HG03342 (cell line): ENCODE results near the gene LYPD4.

ENCODE experiments used
- ATAC-seq: cut with Tn5 transposase; IDR thresholded peaks from one replicate; pipeline ENCODE4 v1.9.1; 2021; ENCODE audit warnings: mild to moderate bottlenecking, moderate library complexity; ENCODE audit not compliant: unreplicated experiment

The LYPD4 gene, protein sequence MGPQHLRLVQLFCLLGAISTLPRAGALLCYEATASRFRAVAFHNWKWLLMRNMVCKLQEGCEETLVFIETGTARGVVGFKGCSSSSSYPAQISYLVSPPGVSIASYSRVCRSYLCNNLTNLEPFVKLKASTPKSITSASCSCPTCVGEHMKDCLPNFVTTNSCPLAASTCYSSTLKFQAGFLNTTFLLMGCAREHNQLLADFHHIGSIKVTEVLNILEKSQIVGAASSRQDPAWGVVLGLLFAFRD

DNA sequence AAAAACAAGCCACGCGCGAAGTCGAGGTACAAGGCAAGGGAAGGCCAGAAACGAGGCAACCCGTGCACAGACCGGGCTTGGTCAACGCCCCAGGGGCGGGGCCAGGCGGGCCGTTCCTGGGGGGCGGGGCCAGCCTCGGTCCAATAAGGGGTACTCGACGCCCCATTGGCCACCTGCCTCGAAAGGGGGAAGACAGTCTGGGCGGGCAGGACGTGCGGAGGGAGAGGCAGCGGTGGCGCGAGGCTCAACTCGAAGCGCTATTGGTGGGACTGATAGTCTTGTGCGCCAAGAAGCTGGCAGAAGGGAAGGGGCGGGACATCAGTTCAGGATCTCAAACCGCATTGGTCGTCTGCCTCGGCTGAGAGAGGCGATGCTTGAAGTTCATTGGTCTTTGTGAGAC lies at the start of gene LYPD4:
Gene LYPD4, minus strand, starts transcription at position 83 of the 400 bp plus-strand sequence. CDS start 5,398 bp downstream, outside the sequence.
- no peak for ATAC-seq

DNA sequence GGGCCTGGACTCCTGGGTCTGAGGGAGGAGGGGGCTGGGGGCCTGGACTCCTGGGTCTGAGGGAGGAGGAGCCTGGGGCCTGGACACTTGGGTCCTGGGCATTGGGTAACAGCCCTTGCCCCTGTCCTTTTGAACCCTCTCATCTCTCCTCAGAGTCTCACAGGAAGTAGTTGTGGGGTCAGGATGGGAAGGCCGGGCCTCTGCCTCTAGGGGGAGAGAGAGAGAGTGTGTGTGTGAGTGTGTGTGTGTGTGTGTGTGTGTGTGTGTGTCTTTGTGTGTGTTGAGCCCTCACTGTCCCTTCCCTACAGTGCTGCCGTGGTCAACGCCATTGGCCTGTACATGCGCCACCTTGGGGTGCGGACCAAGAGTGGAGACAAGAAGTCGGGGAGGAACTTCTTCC lies 49.4 kb upstream of the LYPD4 start:
- no peak for ATAC-seq

GRCh38 chr19:41892173-41892902 lies 47.9 kb upstream of the LYPD4 start:
- no peak for ATAC-seq

DNA sequence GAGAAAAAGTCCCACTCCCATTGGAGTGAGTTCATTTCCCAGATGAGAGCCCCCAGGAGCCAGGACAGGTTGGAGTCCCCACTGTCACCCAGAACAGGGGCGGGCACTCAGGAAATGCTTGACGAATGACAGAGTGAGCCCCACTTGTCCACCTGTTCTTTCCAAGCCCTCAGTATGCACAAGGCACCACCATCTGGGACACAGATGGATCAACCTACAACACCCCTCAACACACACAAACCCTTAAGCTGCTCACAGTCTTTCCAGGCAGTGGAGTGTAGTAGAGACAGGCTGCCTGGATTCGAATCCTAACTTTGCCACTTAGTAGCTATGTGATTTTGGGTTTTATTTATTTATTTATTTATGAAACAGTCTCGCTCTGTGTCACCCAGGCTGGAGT lies 46.5 kb upstream of the LYPD4 start:
- ATAC-seq = no peak

- ATAC-seq = no peak
These were observed 45.4 kb upstream of the LYPD4 start for GRCh38 chr19:41889896-41890295.

DNA sequence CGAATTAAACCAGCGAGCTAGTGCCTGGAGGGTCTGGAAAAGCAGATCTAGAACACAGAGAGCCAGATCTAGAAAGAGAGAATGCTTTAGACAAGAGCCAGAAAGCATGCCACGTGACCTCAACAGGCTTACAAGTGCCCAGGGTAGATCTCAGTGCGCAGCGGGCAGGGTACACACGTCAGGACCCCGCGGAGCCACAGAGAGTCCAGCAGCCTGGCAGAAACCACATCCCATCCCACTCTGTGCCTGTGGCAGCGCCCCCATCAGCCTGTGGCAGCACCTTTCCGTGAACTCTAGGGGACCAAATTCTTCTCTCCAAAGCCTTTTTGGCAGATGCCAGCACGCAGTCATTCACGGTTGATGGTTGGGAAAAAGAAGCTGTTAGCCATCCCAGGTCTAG lies 44.4 kb upstream of the LYPD4 start:
- ATAC-seq = no peak

GRCh38 chr19:41887711-41888382 lies 43.4 kb upstream of the LYPD4 start:
- no peak for ATAC-seq

DNA sequence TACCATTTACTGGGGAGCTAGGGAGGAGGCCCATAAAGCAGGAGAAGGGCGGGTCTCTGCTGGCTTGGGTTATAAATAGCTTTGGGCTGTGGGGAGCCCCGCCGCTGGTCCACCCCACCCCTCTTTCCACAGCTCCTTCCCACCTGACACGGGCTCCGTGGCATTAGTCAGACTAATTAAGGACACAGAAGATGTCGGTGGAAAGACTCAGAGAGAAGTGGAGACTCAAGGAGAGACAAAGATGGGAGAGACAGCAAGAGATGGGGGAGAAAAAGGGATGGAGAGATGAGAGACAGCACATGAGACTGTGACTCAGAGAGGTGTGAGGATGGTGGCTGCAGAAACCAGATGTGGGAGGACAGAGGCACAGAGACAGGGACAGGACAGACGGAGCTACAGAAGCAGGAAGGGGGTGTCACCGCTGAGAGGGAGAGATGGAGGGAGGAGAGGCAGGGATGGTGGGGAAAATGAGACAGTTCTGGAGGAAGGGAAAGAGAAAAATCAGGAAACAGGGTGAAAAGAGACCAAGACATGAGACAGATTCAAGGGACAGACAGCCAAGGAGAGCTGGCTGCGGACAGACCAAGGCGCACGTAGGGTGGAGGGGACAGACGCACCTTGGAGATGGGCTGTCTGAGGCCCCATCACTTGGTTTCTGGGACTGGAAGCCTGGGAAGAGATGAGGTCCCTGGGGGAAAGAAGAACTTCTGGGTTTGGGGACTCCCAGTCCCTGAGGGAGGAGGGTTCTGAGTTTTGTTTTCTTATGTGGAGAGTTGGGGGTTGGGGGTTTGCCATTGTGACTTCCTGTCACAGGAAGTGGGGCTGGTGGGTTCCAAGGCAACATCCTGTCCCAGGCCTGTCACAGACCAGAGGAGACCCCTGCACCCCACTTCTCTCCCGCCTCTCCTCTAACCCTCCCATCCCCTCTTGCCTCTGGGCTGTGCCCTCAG lies 42.6 kb upstream of the LYPD4 start:
- no peak for ATAC-seq

GRCh38 chr19:41883821-41884733 lies 39.6 kb upstream of the LYPD4 start:
- ATAC-seq = peak; percentile 69

- no peak for ATAC-seq
These were observed 39.0 kb upstream of the LYPD4 start for GRCh38 chr19:41883463-41883820.

GRCh38 chr19:41882568-41883462 lies 38.3 kb upstream of the LYPD4 start, which contains the start of gene ARHGEF1:
Gene ARHGEF1 (plus strand): TSS chr19:41883184. CDS start chr19:41888083, 4,899 bp downstream.
- ATAC-seq = no peak

DNA sequence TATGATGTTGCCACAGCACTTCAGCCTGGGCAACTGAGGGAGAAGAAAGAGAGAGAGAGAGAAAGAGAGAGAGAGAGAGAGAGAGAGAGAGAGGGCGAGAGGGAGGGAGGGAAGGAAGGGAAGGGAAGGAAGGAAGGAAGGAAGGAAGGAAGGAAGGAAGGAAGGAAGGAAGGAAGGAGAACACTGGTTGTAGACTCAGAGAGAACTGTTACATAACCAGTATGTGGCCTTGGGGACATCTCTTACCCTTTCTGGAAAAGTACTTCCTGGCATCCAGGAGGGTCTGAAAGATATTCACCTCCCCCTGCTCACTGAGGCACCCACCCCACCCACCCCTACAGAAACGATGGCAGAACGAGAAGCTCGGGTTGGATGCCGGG lies 35.8 kb upstream of the LYPD4 start:
- no peak for ATAC-seq

DNA sequence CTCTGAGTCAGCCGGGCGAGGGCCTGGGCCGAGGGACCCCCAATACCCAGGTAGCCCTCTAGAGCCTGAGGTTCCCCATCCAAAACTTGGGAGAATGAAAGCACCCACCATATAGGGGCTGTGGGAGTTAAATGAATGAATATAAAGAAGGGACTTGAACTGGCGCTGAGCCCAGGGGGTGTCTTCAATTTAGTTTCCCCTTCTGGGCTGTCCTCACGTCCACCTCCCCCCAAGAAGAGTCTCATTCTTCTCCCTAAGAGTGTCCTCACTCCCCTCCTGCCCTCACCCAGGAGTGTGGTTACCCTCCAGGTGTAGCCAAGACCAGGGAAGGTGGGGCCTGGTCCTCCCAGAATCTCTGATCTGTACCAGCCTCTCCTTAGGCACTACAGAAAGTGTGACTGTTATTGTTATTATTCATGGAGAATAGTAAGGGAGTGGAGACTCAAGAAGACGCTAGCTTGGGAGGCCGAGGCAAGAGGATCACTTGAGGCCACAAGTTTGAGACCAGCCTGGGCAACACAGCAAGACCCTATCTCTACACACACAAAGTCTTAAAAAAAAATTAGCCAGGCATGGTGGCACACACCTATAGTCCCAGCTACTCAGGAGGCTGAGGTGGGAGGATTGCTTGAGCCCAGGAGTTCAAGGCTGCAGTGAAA lies 35.3 kb upstream of the LYPD4 start:
- ATAC-seq = no peak

DNA sequence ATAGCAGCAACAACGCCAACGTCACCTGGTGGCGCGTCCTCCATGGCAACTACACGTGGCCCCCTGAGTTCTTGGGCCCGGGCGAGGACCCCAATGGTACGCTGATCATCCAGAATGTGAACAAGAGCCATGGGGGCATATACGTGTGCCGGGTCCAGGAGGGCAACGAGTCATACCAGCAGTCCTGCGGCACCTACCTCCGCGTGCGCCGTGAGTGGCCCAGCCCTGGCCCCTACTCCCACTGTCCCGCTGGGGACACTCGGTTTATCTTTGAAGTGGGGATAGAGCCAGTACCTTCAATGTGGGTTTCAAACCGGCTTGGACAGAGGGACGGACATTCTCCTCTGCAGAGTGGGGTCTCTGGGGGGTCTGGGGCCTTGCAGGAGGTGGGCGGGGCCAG lies 34.6 kb upstream of the LYPD4 start:
- ATAC-seq = no peak

DNA sequence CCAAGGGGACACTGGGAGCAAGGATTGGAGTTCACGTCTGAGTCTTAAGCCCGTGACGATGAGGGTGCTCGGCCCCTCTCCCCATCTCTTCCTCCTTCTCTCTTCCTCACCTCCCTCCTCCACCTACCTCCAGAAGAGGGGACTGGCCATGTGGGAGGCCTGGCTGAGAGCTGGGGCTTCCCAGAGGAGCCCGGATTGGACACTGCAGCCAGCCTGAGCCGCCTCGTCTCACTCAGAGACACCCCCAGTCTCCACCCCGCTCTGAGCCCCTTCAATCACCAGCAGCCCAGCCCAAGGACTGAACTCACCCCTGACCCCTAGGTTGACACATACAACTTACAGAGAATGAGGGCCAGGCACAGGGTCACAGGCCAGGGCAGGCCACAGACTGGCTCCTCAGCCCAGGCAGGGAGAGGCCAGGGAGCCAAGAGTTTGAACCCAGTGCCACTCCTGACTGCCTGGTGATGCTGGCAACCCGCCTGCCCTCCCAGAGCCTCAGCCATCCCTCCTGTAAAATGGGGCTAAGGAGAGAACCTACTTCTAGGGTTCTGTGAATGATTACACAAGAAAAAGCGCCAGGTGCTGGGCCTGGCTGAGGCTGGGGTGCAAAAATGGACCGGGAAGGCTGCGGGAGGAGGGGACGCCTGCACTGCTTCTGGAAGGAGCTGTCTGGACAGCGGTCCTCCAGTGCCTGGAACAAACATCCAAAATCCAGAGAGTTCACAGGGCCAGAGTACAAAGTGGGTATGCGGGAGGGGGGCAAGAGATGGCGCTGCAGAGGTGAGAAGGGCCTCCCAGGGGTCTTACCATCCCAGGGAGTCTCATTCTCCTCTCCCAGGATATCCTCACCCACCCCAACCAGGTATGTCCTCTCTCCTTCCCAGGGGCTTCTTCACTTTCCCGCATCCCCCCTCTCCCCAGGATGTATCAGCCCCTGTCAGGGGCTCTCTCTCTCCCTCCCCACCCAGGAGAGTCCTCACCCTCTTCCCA lies 33.7 kb upstream of the LYPD4 start:
- ATAC-seq = no peak

DNA sequence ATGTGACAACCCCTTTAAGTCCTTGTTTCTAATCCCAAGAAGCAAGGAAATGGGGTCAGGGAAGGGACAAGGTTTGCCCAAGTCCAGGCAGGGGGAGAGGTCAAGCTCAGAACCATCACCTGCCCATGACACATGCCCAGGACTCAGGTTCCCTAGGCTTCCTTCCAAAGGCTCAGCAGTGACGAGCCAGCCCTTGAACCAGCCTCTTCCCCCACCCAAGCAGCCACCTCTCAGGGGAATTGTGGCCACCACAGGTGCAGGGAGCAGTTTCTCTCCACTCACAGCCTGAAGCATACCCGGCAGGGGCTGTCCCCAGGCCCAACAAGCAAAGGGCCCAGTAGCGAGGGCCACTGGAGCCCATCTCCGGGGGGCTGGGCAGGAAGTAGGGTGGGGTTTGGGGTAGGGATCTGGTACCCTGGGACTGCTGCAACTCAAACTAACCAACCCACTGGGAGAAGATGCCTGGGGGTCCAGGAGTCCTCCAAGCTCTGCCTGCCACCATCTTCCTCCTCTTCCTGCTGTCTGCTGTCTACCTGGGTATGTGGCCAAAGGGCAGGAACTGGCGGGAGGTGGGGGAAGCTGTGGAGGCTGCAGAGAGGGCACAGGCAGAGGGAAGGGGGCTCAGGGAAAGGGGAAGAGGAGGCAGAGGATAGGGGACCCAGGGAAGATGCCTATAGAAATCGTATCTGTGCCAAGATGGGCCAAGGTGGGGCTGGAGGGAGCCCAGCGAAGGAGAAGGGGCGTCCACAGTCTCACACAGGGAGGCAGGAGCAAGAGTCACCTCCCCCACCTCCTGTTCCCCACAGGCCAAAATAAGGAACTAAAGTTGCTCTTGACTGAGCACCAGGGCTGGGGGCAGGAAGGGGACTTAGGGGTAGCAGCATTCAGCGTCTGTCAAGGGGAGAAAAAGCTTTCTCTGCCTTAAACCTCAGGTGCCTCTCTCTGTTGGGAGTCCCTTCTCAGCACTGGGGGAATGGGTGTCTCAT lies 32.7 kb upstream of the LYPD4 start, which contains the start of gene CD79A:
Gene CD79A, plus strand, starts transcription at position 433 of the 986 bp plus-strand sequence. Its CDS starts 26 bp downstream, at position 459.
- peak; percentile 58 for ATAC-seq
